Endometrial microvascular endothelial cells (primary cell): ENCODE data around the gene CFAP97D2. TPM values are rescaled to one million over a fixed set of nuclear protein-coding genes. Genes with fewer than 3 reads are reported as not detected.
"Not testable (repeated sequence)": the region's sequence is repeated elsewhere in the genome, so short reads cannot be mapped to it uniquely, and the experiment has no call there.

ENCODE experiments used
- in situ Hi-C: cut with HindIII; loops from 2 replicates; pipeline ENCODE4 v1.10.0; 2017; ENCODE audit warnings: low sequenced_read_pairs, low pct_unique_long_range_greater_than_20kb; ENCODE audit errors: inconsistent ontology term
- total RNA-seq: library from RNA; depleted of rRNA; stranded (reverse); fragments of >200 nt; gene quantifications from one replicate; pipeline ENCODE4 v1.2.3, GENCODE V29; 2015; ENCODE audit errors: inconsistent ontology term

Gene CFAP97D2
- total RNA-seq, 1 donor from 2014 or later, result not detected

DNA sequence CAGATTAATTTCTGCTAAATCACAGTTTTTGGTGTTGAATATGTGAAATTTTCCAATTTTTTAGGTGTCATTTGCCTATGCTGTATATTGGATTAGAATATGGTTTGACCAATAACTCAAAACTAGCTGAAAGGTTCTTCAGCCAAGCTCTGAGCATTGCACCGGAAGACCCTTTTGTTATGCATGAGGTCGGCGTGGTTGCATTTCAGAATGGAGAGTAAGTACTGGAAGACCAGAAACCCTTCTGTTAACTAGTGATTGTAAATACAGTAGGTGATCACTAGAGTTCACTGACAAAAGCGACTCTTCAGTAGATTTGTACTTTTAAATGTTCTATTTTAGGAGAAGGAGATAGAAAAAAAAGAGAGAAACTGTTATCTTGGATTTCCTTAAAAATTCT is 78.0 kb downstream of the CFAP97D2 start:
- in situ Hi-C loops, result no loop called here

DNA sequence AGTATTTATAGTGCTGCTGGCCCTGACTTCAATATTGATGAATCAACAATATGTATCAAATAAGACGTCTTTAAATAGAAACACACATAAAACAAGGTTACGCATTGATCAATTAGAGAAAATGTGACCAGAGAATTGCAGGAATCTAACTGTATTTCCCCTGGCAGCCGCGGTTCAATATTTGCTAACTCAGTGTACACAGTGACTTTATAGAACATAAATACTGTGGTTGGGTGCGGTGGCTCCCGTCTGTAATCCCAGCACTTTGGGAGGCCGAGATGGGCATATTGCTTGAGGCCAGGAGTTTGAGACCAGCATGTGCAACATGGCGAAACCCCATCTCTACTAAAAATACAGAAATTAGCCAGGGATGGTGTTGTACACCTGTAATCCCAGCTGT is 79.5 kb downstream of the CFAP97D2 start:
- in situ Hi-C loops, result no loop called here

DNA sequence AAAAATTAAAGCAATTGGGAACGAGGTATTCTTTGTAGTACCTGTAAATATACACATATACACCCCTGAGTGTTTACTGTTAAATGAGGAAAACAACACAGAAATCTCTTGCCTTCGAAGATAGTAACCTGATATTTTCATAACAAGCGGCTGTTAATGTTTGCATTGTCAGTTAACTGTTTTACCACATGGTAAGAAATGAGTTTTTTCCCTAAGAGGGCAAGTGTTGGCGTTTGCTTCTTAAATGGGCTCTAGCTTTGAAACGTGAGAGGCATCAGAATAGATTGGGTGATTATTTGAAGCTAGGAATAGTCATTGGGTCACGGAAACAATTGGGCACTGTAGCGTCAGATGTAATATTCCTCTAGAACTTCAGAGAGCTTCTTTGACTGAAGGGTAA is 80.3 kb downstream of the CFAP97D2 start:
- in situ Hi-C loops, result no loop called here

DNA sequence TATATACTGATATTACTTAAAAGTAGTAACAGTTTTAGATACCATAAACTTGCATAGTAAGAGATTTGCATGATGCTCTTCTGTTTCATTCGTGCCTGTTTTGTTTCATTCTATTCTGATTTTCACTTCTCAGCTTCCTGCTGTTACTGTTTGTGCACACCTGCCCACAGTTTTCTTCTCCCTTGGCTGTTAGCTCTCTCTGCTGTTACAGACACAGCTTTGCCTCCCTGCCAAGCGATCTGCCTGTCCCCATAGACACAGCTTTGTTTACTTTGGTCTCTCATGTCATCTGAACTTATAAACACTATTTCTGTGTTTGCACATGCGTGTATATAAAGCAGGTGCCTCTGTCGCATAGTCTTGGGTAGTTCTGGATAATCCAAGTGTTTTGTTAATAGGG is 80.9 kb downstream of the CFAP97D2 start:
- in situ Hi-C loops, result no loop called here

DNA sequence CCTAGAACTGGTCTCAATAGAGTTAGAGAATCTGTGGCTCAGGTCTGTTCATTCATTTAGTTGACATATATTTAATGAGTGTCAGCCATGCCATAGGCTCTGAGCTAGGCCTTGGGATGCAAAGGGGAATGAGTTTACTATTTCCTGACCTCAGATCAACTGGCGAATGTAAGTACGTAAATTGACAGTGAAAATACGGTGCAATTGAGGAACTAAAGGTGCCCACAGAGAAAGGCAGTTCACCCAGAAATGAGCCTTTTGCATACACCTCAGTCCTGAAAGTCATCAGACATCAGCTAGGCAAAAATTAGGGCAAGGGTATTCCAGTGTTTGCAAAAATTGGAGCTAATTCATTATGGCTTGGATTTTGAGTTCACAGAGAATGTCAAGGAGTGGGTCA is 81.8 kb downstream of the CFAP97D2 start:
- in situ Hi-C loops, result no loop called here

DNA sequence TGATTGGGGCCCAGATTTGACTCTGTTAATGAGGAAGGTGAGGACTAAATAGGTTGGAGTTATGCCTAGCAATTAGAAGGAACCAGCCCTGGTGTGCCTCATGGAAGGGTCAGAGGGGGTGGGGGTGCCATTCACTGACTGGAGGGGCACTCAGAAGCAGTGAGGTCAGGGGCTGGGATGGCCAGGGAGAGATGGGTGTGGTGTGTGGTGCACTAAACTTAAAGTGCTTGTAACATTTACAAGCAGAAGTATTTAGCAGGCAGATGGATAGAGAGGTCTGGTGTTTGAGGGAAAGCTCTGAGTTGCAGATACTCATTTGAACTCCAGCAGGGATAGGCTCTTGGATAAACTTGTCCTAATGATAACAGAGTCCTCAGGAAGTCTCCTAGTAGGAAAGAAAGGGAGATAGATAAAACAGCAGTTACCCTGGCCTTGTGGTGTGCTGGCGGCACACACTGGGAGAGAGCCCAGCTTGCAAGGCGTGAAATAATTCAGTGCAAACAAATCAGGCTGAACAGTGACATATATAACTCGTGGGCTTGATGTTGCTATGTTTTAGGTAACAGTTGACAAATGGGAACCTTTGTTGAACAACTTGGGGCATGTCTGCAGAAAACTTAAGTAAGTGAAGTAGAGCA is 82.4 kb downstream of the CFAP97D2 start:
- in situ Hi-C loops, result no loop called here

DNA sequence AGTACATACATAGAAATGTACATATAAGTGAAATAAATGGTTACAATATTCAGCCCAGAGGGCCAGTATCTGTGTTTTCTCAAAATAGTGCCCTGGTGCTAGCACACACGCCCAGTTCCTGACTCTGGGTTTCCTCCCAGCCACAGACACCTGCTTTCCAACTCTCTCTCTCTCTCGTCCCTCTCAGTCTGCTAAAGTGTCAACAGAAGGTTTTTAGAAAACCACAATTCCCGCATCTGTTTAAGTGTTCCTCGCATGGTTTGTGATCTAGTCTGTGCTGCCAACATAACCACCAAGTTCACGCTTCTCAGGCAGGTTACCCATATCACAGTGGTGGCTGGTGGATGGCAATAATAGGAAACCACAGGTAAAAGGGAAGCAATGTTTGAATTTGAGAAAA is 84.5 kb downstream of the CFAP97D2 start:
- in situ Hi-C loops, result no loop called here

DNA sequence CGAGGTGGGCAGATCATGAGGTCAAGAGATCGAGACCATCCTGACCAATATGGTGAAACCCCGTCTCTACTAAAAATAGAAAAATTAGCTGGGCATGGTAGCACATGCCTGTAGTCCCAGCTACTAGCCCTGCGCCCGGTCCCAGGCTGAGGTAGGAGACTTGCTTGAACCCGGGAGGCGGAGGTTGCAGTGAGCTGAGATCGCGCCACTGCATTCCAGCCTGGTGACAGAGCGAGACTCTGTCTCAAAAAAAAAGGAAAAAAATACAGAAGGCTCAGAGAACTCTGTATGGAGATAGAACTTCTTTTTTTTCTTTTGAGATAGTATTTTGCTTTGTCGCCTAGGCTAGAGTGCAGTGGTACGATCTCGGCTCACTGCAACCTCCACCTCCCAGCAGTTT is 85.3 kb downstream of the CFAP97D2 start:
- in situ Hi-C loops, result not testable (repeated sequence)

DNA sequence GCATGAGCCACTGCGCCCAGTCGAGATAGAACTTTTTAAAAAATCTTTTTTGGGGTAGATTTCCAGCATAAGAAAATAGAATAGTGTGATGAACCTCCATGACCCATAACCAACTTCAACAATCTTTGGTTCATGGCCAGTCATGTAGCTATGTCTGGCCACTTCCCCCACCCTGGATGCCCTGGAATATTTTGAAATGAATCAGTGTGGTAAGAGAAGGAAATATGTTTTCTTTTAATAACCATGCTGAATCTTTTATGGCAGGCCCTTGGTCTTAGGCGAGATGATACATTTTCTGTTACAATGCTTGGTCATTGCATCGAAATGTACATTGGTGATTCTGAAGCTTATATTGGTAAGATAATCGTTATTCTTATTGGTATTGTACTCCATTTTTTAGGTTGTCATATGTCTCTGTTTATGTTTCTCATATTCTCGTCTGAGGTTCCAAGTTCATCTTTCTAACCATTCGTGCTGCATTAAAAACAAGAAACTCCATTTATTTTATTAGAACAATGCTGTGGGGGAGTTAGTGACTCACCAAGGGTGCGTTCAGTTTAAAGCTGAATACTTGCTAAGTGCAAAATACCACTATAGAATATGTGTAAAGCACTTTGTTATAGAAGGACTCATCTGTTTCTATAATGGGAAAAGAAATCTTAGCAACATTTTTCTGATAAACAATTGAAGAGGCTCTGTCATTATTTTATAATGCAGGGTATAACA is 86.0 kb downstream of the CFAP97D2 start:
- in situ Hi-C loops, result no loop called here

DNA sequence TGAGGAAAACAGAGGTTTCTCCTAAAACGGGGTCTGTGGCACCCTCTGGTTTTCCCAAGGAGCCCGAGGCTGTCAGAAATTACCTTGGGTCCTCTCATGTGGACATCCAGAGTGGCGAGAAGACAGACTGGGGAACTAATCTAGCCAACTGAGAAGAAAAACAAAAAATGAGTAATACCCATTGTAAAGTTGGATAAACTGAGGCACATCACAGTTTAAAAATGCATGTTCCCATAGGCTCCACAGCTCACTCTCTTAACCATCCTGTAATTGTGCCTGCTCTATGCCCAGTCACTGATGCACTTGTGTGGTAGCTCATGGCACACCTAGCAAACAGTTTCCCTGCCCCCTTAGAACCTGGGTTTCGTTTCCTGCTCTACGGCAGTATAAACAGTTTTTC is 87.2 kb downstream of the CFAP97D2 start:
- in situ Hi-C loops, result no loop called here

DNA sequence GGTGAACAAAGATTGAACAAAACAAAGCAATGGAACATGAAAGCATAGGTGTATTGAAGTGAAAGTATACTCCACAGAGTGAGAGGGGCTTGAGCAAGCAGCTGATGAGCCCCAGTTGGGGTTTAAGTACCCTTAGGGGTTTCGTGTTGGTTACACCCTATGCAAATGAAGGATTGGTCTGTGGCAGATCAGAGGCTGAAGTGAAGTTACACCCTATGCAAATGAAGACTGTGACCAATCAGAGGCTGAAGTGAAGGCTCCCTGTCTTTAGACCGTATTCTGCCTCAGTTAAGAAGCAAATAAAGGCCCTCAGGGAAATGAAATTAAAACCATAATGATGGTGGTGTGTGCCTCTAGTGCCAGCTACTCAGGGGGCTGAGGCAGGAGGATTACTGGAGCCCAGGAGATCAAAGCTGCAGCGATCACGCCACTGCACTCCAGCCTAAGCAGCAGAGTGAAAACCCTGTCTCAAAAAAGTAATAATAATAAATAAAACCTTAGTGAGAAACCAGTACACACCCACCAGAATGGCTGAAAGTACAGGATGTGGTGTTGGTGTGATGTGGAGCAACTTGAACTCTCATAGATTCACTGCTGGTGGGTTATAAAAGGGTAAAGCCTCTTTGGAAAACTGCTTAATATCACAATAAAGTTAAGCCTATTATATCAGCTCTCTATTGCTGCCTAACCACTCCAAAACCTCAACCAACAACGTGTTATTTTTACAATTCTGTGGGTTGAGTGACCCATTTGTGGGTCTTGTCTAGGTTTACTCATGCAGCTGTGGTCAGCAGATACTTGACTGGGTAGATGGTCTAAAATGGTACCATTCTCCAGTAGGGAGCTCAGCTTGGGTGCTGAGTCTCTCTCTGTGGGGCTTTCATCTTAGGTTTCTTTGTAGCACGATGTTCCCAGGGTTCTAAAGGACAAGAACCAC is 89.6 kb downstream of the CFAP97D2 start:
- in situ Hi-C loops, result no loop called here

DNA sequence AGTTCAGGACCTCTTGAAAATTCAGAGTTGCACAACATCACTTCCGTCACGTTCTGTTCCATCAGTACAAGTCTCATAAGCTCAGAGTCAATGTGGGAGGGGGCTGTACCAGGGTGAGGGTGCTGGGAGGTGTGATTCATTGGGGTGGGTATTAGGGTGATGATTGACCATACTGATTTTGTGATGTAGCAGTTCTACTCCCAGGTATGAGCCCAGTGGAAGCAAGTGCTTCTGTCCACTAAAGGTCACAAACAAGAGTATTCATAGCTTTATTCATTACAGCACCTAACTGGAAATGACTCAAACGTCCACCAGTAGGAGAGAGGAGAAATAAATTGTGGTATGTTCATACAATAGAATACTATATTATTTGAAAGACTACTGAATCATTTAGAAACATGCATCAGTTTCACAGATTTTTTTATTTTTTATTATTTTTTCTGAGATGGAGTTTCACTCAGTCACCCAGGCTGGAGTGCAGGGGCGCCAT is 90.3 kb downstream of the CFAP97D2 start:
- in situ Hi-C loops, result no loop called here

Other genes with a start within 250 kb of the CFAP97D2 start
- not detected for gene C13orf46, start 205.2 kb upstream of the CFAP97D2 start, total RNA-seq
- gene RASA3, start 46.6 kb upstream of the CFAP97D2 start, total RNA-seq, result 56.0 TPM
- gene CDC16, start 55.6 kb downstream of the CFAP97D2 start, total RNA-seq, result 44.3 TPM
- gene UPF3A, start 102.3 kb downstream of the CFAP97D2 start, total RNA-seq, result 15.4 TPM
- 32.9 TPM for gene CHAMP1, start 135.2 kb downstream of the CFAP97D2 start, total RNA-seq